ENCODE measurements around the gene EVPL. TPM values are rescaled to one million over a fixed set of nuclear protein-coding genes. Genes with fewer than 3 reads are reported as not detected.

The EVPL gene
- total RNA-seq, 2 donors from 2014 or later: 4.9 to 13.0 TPM

GRCh38 chr17:76003915-76004314 is 23.2 kb downstream of the EVPL start:
- Histone ChIP-seq H3K27ac (peak overlapping the region; percentile 78 to 86 (median 84)), H3K4me1 (peaks cover 57% of the 10 kb centered on the region), H3K4me3 (no peak overlapping the region), H3K9me3 (no peaks in the 10 kb centered on the region), H3K27me3 (no peaks in the 10 kb centered on the region), H3K36me3 (replicated peaks in 1 of 2; ENCODE audit: insufficient read depth in 1 of 2, low read depth in 2 of 2) (no peaks in the 10 kb centered on the region)
- intact Hi-C loops (cut with DNase I): no loop called here
- TF ChIP-seq CTCF (IDR thresholded peaks at IDR 0.05) (peak in 1 of 7 experiments; percentile 7), POLR2A (IDR thresholded peaks at IDR 0.05) (no peak)
- WGBS, 2 donors: 71% methylated on average over 6 of the region's 6 CpGs
- peak; percentile 41 to 77 (median 60) for DNase-seq
- ATAC-seq: peak; percentile 34

DNA sequence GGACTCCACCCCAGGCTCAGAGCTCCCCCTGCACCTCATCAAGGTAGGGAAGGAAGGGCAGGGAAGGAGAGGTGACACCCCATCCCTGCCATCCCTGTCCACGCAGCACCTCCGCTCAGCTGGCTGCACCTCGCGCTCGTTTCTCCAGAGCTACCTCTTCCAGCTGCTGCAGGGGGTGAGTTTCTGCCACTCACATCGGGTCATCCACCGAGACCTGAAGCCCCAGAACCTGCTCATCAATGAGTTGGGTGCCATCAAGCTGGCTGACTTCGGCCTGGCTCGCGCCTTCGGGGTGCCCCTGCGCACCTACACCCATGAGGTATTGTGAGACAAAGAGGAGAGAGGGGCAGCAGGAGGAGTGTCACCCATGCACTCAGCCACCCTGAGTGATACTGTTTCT is 25.0 kb downstream of the EVPL start:
- H3K4me1 ChIP-seq: peaks cover 57% of the 10 kb centered on the region
- ATAC-seq (no peak), DNase-seq (no peak)
- H3K4me3 ChIP-seq: no peak overlapping the region
- no peaks in the 10 kb centered on the region for H3K27me3 ChIP-seq
- no peaks in the 10 kb centered on the region for H3K36me3 ChIP-seq (replicated peaks in 1 of 2; ENCODE audit: insufficient read depth in 1 of 2, low read depth in 2 of 2)
- WGBS, 2 donors: 94 to 95% methylated on average over 8 to 11 of the region's 12 CpGs
- TF ChIP-seq CTCF (IDR thresholded peaks at IDR 0.05): no peak
- no peak for TF ChIP-seq POLR2A (IDR thresholded peaks at IDR 0.05)
- peak overlapping the region; percentile 78 to 86 (median 84) for H3K27ac ChIP-seq
- intact Hi-C loops (cut with DNase I): no loop called here
- no peaks in the 10 kb centered on the region for H3K9me3 ChIP-seq

DNA sequence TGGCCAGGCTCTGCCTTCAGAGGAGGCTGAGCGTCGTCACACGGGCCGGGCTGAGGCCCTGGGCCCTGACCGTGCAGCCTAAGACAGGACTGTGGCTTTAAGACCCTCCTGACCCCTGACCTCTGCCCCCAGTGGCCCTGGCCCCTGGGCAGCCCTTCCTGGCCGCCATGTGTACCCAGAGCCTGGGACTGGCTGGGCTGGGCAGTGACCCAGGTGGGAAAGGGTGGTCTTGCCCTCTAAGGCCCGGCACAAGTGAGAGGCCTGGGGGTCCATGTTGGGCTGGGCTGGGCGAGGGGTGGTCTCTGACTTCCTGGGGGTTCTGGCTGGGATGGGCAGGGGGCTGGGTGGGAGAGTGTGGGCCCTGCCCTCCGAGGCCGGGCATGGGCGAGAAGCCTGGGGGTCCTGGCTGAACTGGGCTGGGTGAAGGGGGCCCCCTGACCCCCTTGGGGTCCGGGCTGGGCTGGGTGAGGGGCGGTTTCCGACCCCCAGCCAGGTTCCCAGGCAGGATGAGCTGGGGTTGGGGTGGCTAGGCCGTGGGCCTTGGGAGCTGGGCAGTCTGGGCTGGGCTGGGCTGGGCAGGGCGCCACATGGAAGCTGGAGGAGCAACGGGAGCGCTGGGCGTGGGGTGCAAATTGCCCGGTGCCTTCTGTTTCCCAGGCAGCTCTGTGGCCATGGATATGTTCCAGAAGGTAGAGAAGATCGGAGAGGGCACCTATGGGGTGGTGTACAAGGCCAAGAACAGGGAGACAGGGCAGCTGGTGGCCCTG is 26.2 kb downstream of the EVPL start, which contains the start of gene CDK3:
Gene CDK3, plus strand, starts transcription at position 101 of the 767 bp plus-strand sequence. Its CDS starts 571 bp downstream, at position 672.
- ATAC-seq: no peak
- peaks cover 57% of the 10 kb centered on the region for H3K4me1 ChIP-seq
- DNase-seq: peak; percentile 44 to 78 (median 61)
- no peaks in the 10 kb centered on the region for H3K27me3 ChIP-seq
- H3K36me3 ChIP-seq (replicated peaks in 1 of 2; ENCODE audit: insufficient read depth in 1 of 2, low read depth in 2 of 2): no peaks in the 10 kb centered on the region
- intact Hi-C loops (cut with DNase I): no loop called here
- H3K4me3 ChIP-seq: no peak within 1 kb of the TSS
- H3K9me3 ChIP-seq: no peaks in the 10 kb centered on the region
- TF ChIP-seq CTCF (IDR thresholded peaks at IDR 0.05) (no peak), POLR2A (IDR thresholded peaks at IDR 0.05) (no peak)
- WGBS, 2 donors: 72 to 76% methylated on average over 10 to 18 of the region's 21 CpGs
- peak within 1 kb of the TSS; percentile 14 to 65 (median 47) for H3K27ac ChIP-seq

DNA sequence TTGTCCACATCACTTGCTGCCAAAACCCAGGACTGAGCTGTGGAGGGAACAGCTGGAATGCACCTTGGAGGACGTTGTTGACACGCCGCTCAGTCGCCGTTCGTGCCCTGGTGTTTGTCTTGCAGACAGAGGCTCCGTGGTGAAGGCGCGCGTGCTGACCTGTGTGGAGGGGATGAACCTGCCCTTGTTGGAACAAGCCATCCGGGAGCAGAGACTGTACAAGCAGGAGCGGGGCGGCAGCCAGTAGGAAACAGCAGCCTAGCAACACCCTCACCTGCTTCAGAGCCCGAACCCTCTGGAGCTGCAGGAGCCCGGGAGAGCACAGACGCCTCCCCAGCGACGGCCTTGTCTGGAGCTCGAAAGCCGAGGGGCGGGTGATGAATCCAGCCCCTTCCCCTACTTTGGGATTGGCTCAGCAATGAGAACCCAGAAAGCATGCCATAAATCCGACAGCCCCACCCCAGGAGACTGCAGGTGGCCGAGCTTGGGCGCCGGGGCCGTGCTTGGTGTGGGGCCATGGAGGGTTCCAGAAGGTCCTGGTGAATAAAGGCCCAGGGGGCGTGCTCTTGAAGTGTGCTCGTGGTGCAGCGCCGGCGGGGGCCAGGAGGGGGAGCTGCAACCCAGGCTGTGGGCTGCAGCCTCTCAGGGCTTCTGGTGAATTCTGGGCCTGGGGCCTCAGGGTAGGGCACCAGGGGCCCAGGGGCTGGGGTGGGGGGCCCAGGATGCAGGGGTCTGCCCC is 26.9 kb downstream of the EVPL start:
- 61 to 77% methylated on average over 14 to 28 of the region's 31 CpGs for WGBS, 2 donors

More for the DNA sequence above, 26.9 kb downstream of the EVPL start:
- Histone ChIP-seq H3K27me3 (no peaks in the 10 kb centered on the region), H3K4me3 (no peak overlapping the region), H3K4me1 (peaks cover 50% of the 10 kb centered on the region), H3K36me3 (replicated peaks in 1 of 2; ENCODE audit: insufficient read depth in 1 of 2, low read depth in 2 of 2) (no peaks in the 10 kb centered on the region), H3K9me3 (no peaks in the 10 kb centered on the region), H3K27ac (peak overlapping the region; percentile 14 to 65 (median 47))
- peak; percentile 35 for ATAC-seq
- intact Hi-C loops (cut with DNase I): no loop called here
- TF ChIP-seq POLR2A (IDR thresholded peaks at IDR 0.05) (no peak), CTCF (IDR thresholded peaks at IDR 0.05) (peak; percentile 39 to 67 (median 54))
- peak; percentile 49 to 76 (median 61) for DNase-seq
